PC-9 (cell line): ENCODE results near the gene ACE2. TPM values are rescaled to one million over a fixed set of nuclear protein-coding genes. Genes with fewer than 3 reads are reported as not detected.

Source experiments
- BruUV-seq: library from RNA; stranded (reverse); fragments of 400-500 nt; replicated peaks from 2 replicates; lab custom pipeline; 2021; lab: Mats Ljungman, UMichigan
- CTCF ChIA-PET: fragments of 300-600 bp; sonication (Branson Sonifier 250); formaldehyde crosslinking; loops from one replicate; lab custom pipeline; 2022; ENCODE audit warnings: antibody characterized with exemption; lab: Charles Lee
- POLR2A ChIA-PET: fragments of 300-600 bp; sonication (Branson Sonifier 250); formaldehyde crosslinking; loops from one replicate; lab custom pipeline; 2022; ENCODE audit warnings: antibody characterized with exemption; ENCODE audit not compliant: unreplicated experiment; lab: Charles Lee
- DNase-seq, 2 experiments: peaks; one replicate each; pipeline versions ENCODE4 v3.0.0 to v3.0.0-alpha.2; 2015 to 2022; ENCODE audit warnings: mixed read lengths in 1 of 2
- H2AFZ ChIP-seq: fragments of 200-600 bp; sonication (generic); 2 replicates; pipeline ENCODE4 v1.8.1; 2017; ENCODE audit warnings: antibody characterized with exemption
- H3F3A ChIP-seq: fragments of 200-600 bp; sonication (generic); 2 replicates; pipeline ENCODE4 v1.8.1; 2017; ENCODE audit warnings: antibody characterized with exemption, mild to moderate bottlenecking, low read depth; ENCODE audit not compliant: insufficient read depth
- H3K27ac ChIP-seq: fragments of 200-600 bp; sonication (generic); 2 replicates; pipeline ENCODE4 v1.6.1; 2016; ENCODE audit warnings: mixed run types
- H3K27me3 ChIP-seq: fragments of 200-600 bp; sonication (generic); 2 replicates; pipeline ENCODE4 v1.6.1; 2016; ENCODE audit warnings: low read depth, mixed run types; ENCODE audit not compliant: insufficient read depth
- H3K36me3 ChIP-seq: fragments of 200-600 bp; sonication (generic); 2 replicates; pipeline ENCODE4 v1.6.1; 2016; ENCODE audit warnings: low read depth, mixed run types
- H3K4me1 ChIP-seq: fragments of 200-600 bp; sonication (generic); replicated peaks from 2 replicates; pipeline ENCODE4 v1.6.1; 2016; ENCODE audit warnings: mixed run types; ENCODE audit not compliant: insufficient read depth
- H3K4me2 ChIP-seq: fragments of 200-600 bp; sonication (generic); 2 replicates; pipeline ENCODE4 v1.6.1; 2017; ENCODE audit warnings: mixed run types
- H3K4me3 ChIP-seq: fragments of 200-600 bp; sonication (generic); 2 replicates; pipeline ENCODE4 v1.6.1; 2016; ENCODE audit warnings: mixed run types
- H3K79me2 ChIP-seq: fragments of 200-600 bp; sonication (generic); 2 replicates; pipeline ENCODE4 v1.6.1; 2017; ENCODE audit warnings: low read depth, mixed run types
- H3K9me2 ChIP-seq: fragments of 200-600 bp; sonication (generic); 2 replicates; pipeline ENCODE4 v1.8.1; 2017; ENCODE audit warnings: mild to moderate bottlenecking; ENCODE audit not compliant: insufficient read depth
- H3K9me3 ChIP-seq: fragments of 200-600 bp; sonication (generic); 2 replicates; pipeline ENCODE4 v1.8.1; 2016; ENCODE audit warnings: low read depth; ENCODE audit not compliant: insufficient read depth
- H4K20me1 ChIP-seq: fragments of 200-600 bp; sonication (generic); 2 replicates; pipeline ENCODE4 v1.8.1; 2017; ENCODE audit not compliant: insufficient read depth
- EZH2 ChIP-seq: fragments of 200-600 bp; sonication (generic); IDR thresholded peaks from 2 replicates; pipeline ENCODE4 v1.8.0; 2017; ENCODE audit warnings: antibody characterized with exemption, low read depth
- intact Hi-C: fragments of 100-400 bp; cut with micrococcal nuclease; formaldehyde crosslinking; loops from one replicate; pipeline ENCODE4 v1.10.0; 2022; ENCODE audit not compliant: unreplicated experiment
- total RNA-seq: library from RNA; stranded (reverse); gene quantifications from 2 replicates; pipeline ENCODE4 v1.2.3, GENCODE V29; 2021
- TF ChIP-seq, protein P1 (sequence below): fragments of 200-600 bp; sonication (generic); conservative IDR thresholded peaks from 2 replicates; pipeline ENCODE4 v1.6.1; 2017; ENCODE audit warnings: mixed run types, antibody characterized with exemption, mild to moderate bottlenecking, moderate library complexity

Gene ACE2
- total RNA-seq, 1 experiment from 2014 or later: 3.4 TPM

GRCh38 chrX:15522464-15522863 lies 78.3 kb downstream of the ACE2 start:
- intact Hi-C loops: no loop called here
- no peak overlapping the region for H3K4me2 ChIP-seq
- H3K9me2 ChIP-seq: no peaks in the 10 kb centered on the region
- no peaks in the 10 kb centered on the region for H3K36me3 ChIP-seq
- no peak for DNase-seq
- H3K9me3 ChIP-seq: no peaks in the 10 kb centered on the region
- no peak overlapping the region for H3K27ac ChIP-seq
- no TSS peak for BruUV-seq
- no peak overlapping the region for H3K4me3 ChIP-seq
- H3K27me3 ChIP-seq: no peaks in the 10 kb centered on the region
- no peak overlapping the region for H2AFZ ChIP-seq
- no peak for TF ChIP-seq EZH2
- TF ChIP-seq, protein P1, sequence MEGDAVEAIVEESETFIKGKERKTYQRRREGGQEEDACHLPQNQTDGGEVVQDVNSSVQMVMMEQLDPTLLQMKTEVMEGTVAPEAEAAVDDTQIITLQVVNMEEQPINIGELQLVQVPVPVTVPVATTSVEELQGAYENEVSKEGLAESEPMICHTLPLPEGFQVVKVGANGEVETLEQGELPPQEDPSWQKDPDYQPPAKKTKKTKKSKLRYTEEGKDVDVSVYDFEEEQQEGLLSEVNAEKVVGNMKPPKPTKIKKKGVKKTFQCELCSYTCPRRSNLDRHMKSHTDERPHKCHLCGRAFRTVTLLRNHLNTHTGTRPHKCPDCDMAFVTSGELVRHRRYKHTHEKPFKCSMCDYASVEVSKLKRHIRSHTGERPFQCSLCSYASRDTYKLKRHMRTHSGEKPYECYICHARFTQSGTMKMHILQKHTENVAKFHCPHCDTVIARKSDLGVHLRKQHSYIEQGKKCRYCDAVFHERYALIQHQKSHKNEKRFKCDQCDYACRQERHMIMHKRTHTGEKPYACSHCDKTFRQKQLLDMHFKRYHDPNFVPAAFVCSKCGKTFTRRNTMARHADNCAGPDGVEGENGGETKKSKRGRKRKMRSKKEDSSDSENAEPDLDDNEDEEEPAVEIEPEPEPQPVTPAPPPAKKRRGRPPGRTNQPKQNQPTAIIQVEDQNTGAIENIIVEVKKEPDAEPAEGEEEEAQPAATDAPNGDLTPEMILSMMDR: no peak
- no peaks in the 10 kb centered on the region for H3F3A ChIP-seq
- H4K20me1 ChIP-seq: no peaks in the 10 kb centered on the region
- ChIA-PET CTCF (no interaction called here), POLR2A (no interaction called here)
- H3K79me2 ChIP-seq: no peaks in the 10 kb centered on the region
- no peaks in the 10 kb centered on the region for H3K4me1 ChIP-seq

GRCh38 chrX:15515931-15516330 lies 84.8 kb downstream of the ACE2 start:
- no peaks in the 10 kb centered on the region for H3K9me2 ChIP-seq
- no peak for DNase-seq
- H3K36me3 ChIP-seq: no peaks in the 10 kb centered on the region
- no peak overlapping the region for H2AFZ ChIP-seq
- no peaks in the 10 kb centered on the region for H3K27me3 ChIP-seq
- no peaks in the 10 kb centered on the region for H3K9me3 ChIP-seq
- BruUV-seq: no TSS peak
- ChIA-PET CTCF (no interaction called here), POLR2A (no interaction called here)
- no peaks in the 10 kb centered on the region for H3K79me2 ChIP-seq
- no peaks in the 10 kb centered on the region for H3F3A ChIP-seq
- intact Hi-C loops: no loop called here
- no peak for TF ChIP-seq EZH2
- TF ChIP-seq, protein P1: no peak
- no peak overlapping the region for H3K4me2 ChIP-seq
- no peak overlapping the region for H3K27ac ChIP-seq
- H4K20me1 ChIP-seq: no peaks in the 10 kb centered on the region
- no peaks in the 10 kb centered on the region for H3K4me1 ChIP-seq
- H3K4me3 ChIP-seq: no peak overlapping the region

DNA sequence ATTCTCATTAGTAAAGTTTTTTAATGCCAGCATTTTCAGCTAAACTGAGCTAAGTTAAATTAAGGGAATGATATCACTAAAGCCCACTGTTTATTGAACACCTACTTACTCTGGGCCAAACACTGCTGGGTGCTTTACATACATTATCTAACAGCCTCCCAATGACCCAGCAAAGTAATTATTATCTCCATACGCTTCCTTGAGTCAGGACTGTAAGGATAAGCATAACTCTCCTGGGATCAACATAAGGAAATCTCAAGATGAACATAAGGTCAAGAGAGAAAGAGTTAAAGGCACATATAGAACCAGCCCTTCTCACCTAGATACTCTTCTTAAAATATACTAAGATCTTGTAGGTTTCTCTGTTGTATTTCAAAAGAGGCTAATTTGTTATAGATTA lies 86.5 kb downstream of the ACE2 start:
- no peak for DNase-seq
- POLR2A ChIA-PET: no interaction called here
- Histone ChIP-seq H4K20me1 (no peaks in the 10 kb centered on the region), H3K9me3 (no peaks in the 10 kb centered on the region), H3K79me2 (no peaks in the 10 kb centered on the region), H3K27ac (no peak overlapping the region), H3K4me1 (no peaks in the 10 kb centered on the region), H3K9me2 (no peaks in the 10 kb centered on the region), H3K27me3 (no peaks in the 10 kb centered on the region), H2AFZ (no peak overlapping the region), H3K4me3 (no peak overlapping the region), H3K36me3 (no peaks in the 10 kb centered on the region), H3K4me2 (no peak overlapping the region), H3F3A (no peaks in the 10 kb centered on the region)
- CTCF ChIA-PET: no interaction called here
- TF ChIP-seq EZH2: no peak
- TF ChIP-seq, protein P1: no peak
- intact Hi-C loops: no loop called here
- BruUV-seq: no TSS peak
